HepG2 (cell line): Measurements from ENCODE around the gene VEPH1.

ENCODE experiments used
- ETV6 ChIP-seq: sonication (generic); formaldehyde crosslinking; conservative IDR thresholded peaks from 2 replicates; pipeline ENCODE4 v1.4.0; 2020; ENCODE audit warnings: missing genetic modification reagents
- RFX5 ChIP-seq: IDR thresholded peaks from 2 replicates; pipeline ENCODE4 v1.6.1; 2011; ENCODE audit warnings: low read depth, low read length, improper control_type of control experiment
- TCF7 ChIP-seq: sonication (generic); IDR thresholded peaks from 2 replicates; pipeline ENCODE4 v1.6.1; 2016; ENCODE audit warnings: antibody characterized with exemption, low read depth
- ZNF121 ChIP-seq: sonication (generic); formaldehyde crosslinking; IDR thresholded peaks from 2 replicates; pipeline ENCODE4 v1.5.0; 2020; ENCODE audit warnings: mild to moderate bottlenecking, missing genetic modification reagents
- ZNF354B ChIP-seq: sonication (generic); formaldehyde crosslinking; IDR thresholded peaks from 2 replicates; pipeline ENCODE4 v1.8.0; 2022; ENCODE audit warnings: mild to moderate bottlenecking, missing genetic modification reagents
- TF ChIP-seq, protein P1 (sequence below): sonication (generic); formaldehyde crosslinking; IDR thresholded peaks from 2 replicates; pipeline ENCODE4 v1.5.0; 2020; ENCODE audit warnings: missing genetic modification reagents, mild to moderate bottlenecking, borderline replicate concordance
- TF ChIP-seq, protein P2 (sequence below): IDR thresholded peaks from 2 replicates; pipeline ENCODE4 v1.6.1; 2016; ENCODE audit warnings: missing compliant biosample characterization, missing genetic modification reagents, borderline replicate concordance
- TF ChIP-seq, protein P3 (sequence below), 2 experiments: IDR thresholded peaks; 2 replicates each; pipeline ENCODE4 v1.6.1; 2011 to 2012; ENCODE audit warnings: low read length in 2 of 2, borderline replicate concordance in 1 of 2, low read depth in 1 of 2, mild to moderate bottlenecking in 1 of 2, moderate library complexity in 1 of 2

DNA sequence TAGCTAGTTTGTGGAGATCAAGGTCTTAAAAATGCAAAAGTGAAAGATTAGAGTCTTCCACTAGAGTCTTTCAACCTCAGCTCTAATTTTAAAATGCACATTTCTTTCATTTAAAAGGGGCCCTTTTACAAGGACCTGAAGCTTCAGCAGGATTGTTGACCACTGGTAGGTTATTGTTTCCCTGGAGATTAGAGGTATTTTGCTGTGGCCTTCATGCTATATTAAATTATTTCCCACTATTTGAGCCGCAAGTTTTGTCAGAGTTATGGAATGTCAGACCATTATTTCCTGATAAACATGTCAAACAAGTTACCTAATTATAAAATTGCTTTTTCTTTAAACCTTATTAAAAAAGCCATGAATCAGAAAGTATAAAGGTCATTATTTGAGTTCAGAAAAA, 240.2 kb downstream of the VEPH1 start:
- TF ChIP-seq RFX5, result no peak
- TF ChIP-seq TCF7, result no peak
- TF ChIP-seq, protein P1, sequence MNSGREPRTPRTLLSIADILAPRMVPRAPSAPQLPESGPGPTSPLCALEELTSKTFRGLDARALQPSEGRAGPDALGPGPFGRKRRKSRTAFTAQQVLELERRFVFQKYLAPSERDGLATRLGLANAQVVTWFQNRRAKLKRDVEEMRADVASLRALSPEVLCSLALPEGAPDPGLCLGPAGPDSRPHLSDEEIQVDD (CRISPR knock-in tag), result no peak
- TF ChIP-seq, protein P2, sequence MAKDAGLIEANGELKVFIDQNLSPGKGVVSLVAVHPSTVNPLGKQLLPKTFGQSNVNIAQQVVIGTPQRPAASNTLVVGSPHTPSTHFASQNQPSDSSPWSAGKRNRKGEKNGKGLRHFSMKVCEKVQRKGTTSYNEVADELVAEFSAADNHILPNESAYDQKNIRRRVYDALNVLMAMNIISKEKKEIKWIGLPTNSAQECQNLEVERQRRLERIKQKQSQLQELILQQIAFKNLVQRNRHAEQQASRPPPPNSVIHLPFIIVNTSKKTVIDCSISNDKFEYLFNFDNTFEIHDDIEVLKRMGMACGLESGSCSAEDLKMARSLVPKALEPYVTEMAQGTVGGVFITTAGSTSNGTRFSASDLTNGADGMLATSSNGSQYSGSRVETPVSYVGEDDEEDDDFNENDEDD (CRISPR knock-in tag), result no peak
- TF ChIP-seq ETV6 (CRISPR knock-in tag), result no peak
- TF ChIP-seq ZNF354B (CRISPR knock-in tag), result no peak
- TF ChIP-seq, protein P3, sequence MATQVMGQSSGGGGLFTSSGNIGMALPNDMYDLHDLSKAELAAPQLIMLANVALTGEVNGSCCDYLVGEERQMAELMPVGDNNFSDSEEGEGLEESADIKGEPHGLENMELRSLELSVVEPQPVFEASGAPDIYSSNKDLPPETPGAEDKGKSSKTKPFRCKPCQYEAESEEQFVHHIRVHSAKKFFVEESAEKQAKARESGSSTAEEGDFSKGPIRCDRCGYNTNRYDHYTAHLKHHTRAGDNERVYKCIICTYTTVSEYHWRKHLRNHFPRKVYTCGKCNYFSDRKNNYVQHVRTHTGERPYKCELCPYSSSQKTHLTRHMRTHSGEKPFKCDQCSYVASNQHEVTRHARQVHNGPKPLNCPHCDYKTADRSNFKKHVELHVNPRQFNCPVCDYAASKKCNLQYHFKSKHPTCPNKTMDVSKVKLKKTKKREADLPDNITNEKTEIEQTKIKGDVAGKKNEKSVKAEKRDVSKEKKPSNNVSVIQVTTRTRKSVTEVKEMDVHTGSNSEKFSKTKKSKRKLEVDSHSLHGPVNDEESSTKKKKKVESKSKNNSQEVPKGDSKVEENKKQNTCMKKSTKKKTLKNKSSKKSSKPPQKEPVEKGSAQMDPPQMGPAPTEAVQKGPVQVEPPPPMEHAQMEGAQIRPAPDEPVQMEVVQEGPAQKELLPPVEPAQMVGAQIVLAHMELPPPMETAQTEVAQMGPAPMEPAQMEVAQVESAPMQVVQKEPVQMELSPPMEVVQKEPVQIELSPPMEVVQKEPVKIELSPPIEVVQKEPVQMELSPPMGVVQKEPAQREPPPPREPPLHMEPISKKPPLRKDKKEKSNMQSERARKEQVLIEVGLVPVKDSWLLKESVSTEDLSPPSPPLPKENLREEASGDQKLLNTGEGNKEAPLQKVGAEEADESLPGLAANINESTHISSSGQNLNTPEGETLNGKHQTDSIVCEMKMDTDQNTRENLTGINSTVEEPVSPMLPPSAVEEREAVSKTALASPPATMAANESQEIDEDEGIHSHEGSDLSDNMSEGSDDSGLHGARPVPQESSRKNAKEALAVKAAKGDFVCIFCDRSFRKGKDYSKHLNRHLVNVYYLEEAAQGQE (IDR thresholded peaks at IDR 0.05; ENCODE audit: borderline replicate concordance in 1 of 2, low read depth in 1 of 2, low read length in 2 of 2), result no peak
- TF ChIP-seq ZNF121, result no peak
